ENCODE measurements around the gene ULK4.
"Not testable (repeated sequence)": the region's sequence is repeated elsewhere in the genome, so short reads cannot be mapped to it uniquely, and the experiment has no call there.

Gene ULK4

DNA sequence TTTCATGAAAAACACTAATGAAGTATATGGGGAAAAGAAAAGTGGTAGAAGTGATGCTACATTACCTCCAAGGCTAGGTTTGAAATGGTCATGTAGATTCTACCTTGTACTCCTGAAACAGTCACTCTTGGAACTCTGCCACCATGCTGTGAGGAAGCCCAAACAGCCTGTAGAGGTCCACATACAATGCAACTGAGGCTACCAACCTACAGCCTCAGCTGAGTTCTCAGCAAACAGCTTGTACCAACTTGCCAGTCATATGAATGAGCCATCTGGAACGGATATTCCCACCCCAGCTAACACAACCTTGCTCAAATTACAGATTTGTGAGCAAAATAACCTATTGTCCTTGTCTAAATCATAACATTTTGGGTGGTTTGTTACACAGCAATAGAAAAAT, 193.5 kb downstream of the ULK4 start:
- no peak for DNase-seq (ENCODE audit: low read depth)

DNA sequence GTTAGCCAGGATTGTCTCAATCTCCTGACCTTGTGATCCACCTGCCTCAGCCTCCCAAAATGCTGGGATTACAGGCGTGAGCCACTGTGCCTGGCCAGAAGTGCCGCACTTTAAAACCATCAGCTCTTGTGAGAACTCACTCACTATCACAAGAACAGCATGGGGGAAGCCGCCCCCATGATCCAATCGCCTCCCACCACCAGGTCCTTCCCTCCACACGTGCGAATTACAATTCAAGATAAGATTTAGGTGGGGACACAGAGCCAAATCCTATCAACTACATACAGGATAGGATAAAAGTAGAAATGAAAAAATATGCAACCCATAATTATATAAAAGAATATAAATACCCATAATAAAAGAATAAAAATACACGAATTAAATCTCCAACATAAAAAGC, 199.0 kb downstream of the ULK4 start:
- DNase-seq (ENCODE audit: low read depth), result not testable (repeated sequence)

DNA sequence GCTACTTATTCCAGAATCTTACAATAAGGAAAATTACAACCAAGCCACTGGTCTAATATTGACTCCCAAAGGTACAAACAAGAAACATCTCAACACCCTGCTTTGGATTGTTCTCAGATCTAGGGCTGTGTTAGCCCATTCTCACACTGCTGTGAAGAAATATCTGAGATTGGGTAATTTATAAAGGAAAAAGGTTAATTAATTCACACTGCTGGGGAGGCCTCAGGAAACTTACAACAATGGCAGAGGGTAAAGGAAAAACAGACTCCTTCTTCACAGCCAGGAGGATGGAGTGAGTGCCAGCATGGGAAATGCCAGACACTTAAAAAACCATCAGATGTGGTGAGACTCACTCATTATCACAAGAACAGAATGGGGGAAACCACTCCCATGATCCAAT, 208.3 kb downstream of the ULK4 start:
- no peak for DNase-seq (ENCODE audit: low read depth)

DNA sequence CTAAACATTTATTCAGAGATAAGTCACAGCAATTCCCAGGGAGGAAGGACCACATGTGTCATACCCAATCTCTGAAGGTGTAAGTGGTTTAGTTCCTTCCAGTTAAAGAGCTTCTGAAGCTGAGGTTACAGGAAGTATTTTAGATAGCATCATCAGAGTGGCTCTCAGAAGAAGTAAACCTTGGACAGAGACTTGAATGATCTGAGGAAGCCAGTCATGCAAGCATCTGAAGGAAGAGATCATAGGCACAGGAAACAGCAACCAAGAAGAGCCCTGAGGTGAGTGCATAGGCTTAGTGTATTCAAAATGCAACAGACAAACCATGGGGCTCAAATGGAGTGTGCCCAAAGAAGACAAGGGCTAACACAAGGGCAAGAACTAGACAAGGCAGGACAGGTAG, 210.3 kb downstream of the ULK4 start:
- DNase-seq (ENCODE audit: low read depth), result peak; percentile 2

DNA sequence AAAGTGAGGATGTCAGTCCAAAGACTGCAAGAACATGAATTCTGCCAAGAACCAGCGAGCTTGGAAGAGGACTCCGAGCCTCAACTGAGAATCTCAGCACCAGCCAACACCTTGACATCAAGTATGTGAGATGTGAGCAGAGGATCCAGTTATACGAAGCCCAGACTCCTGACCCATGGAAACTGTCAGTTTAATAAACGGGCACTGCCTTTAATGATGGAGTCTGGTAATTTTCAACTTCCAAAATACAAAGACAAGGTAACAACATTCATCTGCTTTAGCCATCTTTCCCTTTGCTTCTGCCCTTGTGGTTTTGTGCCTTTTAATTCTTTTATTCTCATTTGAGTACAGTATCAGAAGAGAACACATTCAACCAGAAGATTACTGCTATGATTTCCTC, 211.9 kb downstream of the ULK4 start:
- no peak for DNase-seq (ENCODE audit: low read depth)

DNA sequence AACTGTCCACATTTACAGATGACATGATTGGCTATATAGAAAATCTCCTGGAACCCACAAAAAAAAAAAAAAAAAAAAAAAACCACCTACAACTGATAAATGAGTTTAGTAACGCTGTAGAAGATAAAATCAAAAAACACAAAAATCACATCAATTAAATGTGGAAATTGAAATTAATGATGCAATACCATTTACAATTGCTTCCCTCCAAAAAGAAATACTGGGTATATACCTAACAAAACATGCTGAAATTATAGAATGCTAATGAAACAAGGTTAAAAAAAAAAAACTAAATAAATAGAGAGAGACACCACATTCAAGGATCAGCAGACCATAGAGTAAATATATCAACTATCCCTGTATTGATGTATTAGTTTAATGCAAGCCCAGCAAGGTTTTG, 215.7 kb downstream of the ULK4 start:
- DNase-seq (ENCODE audit: low read depth), result no peak

DNA sequence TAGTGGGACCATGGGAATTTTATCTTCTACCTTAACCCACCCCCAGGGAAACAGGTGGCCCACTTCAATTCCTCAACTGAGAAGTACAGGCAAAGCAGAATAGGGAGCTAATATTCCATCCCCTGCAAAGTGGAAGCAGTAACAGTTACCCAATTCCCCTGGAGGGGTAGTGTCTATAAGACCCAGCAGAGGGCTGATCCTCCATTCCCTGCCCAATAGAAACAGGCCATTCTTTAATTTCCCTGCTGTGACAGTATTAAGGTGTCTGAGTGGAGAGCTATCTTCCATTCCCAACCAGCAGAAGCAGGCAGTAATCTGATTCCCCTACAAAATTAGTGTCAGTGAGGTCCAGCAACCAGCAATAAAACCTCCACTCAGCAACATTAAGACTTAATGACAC, 219.8 kb downstream of the ULK4 start:
- DNase-seq (ENCODE audit: low read depth), result no peak

DNA sequence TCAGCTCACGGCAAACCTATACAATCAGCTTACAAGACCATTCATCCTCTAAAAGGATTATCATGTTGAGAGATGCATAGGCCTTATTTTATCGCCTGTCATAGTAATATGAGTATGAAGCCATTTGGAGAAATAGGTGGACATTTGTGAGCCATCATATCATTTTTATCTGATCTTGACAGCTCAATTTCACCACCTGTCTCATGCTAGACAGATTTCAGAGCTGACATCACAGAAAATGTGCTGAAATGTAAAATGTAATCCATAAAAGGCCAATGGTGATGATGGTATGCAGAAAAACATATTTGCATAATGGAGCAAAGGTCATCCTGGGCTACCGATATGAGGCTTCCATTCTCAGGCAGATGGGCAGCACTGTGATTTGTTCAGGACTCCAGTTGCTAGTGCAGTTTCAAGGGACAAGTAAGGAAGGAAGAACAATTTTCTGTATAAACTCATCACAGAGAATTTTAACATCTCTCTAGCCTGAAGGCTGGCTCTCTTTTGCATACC, 221.5 kb downstream of the ULK4 start:
- no peak for DNase-seq (ENCODE audit: low read depth)

DNA sequence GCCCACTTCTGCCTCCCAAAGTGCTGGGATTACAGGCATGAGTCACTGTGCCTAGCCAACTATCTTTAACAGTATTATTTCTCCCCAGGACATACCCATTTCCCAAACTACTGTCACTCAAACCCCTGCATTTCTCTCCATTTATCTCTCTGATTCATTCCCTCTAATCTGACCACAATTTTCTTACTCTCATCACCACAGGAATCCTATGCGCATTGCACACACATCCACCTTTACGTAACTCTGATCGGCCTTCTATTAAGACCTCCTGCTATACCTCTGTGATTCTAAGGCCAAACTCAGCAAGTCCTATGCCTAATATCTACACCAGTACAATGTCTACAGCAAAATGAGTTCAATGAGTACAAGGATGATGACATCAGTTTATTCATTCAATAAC, 235.0 kb downstream of the ULK4 start:
- DNase-seq (ENCODE audit: low read depth), result no peak

DNA sequence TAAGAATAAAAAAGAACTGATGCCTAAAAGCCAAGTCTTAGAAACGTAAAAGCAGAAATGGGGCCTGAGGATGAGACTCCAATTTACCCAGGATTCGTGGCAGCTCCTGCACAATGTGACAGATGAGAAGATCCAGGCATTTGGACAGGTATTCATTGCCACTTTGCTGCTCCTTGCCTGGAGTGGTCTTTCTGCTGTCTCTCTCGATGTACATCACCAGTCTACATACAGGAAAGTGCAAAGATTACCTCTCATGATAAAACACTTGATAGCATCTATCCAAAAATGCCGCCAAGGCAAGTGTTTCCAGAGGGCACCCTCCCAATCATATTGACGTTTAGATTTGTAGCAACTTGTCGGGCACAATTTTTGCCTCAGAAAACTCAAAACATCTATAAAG, 244.3 kb downstream of the ULK4 start:
- DNase-seq (ENCODE audit: low read depth), result no peak

DNA sequence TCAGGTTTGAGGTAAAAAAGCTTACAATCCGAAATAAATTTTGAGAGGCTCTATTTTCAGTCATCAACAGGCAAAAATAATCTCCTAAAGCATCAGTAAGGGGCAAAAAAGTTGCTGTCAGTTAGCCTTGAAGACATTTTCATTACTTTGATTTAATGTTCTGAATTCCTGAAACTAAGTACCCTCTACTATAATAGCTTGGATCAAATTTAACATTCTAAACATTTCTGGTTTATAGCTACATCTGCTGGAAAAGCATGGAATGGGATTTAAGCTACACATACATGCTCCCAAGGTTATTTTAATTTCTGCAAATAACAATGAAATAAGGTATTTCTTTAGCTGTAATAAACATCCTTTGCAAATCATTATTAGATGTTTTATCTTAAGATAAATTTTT, 245.4 kb downstream of the ULK4 start:
- peak; percentile 35 for DNase-seq (ENCODE audit: low read depth)

DNA sequence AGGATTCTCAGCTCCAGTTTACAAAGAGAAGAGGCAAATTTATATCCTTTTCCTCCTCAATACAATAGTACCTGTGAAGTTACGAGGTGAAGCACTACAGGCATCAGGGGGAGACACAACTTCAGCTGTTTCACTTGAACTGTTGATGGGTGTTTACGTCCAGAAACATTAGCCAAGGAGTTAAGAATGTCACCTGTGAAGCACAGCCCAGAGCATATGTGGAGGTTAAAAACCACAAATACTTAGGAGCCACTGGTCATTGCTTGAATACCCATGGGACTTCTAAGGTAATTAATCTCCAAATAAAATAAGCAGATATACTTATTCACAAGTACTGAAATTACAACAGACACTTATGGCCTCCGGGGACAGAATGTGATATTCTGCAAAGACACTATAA, 246.5 kb downstream of the ULK4 start:
- no peak for DNase-seq (ENCODE audit: low read depth)

DNA sequence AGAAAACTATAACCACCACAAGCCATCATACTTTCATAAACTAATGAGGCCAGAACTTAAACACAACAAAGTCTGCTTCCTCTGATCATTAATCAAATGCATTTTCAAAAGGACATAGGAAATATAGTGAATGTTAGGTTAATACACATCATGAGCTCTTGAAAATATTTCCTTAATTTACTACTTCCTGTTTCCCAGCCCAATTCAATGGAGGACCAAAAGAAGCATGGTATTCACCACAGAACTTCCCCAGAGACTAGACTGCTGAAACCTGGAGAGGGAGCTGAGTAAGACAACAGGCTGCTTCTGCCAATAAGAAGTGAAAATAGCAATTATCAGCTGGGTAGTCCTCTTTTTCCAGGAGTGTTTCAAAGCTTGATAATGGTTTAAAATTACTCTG, 250.3 kb downstream of the ULK4 start:
- DNase-seq (ENCODE audit: low read depth), result peak; percentile 68

DNA sequence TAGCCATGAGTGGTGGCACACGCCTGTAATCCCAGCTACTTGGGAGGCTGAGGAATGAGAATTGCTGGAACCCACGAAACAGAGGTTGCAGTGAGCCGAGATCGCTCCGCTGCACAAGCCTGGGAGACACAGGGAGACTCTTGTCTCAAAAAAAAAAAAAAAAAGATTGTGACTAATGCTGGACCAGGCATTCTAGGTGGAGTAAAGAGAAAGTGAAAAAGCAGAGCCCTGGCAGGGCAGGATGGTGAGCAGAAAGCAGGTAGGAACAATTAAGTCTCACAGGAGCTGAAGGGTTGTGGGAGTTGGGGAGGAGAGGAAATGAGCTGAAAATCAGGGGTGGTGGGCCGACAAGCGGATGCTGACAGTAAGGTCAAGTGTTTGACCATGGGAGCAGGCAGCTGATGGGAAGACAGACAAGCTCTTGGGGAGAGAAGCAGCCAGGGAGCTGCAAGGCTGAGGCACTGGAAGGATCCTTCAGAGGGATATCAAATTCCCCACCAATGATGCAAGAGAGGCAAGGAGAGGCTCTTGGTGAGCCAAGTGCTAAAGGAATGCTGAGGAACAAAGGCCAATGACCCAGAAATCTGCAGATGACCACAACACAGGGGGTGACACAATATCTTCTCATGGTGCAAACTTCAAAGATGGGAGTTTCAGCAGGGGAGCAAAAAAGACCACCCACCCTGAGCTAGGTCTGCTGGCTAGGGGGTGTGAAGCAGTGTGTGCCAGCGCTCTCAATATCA, 251.1 kb downstream of the ULK4 start:
- DNase-seq (ENCODE audit: low read depth), result peak; percentile 87

DNA sequence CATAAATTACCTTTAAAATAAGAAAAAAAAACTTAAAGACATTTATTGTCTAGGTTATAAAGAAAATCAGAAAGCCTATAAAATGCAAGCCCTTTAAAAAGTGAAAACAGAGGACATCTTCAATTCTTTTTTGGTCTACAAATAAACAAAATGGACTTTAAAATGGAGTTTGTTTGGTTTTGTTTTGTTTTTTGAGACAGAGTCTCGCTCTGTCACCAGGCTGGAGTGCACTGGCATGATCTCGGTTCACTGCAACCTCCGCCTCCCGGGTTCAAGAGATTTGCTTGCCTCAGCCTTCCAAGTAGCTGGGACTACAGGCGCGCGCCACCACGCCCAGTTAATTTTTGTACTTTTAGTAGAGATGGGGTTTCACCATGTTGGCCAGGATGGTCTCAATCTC, 252.7 kb downstream of the ULK4 start:
- DNase-seq (ENCODE audit: low read depth), result not testable (repeated sequence)

DNA sequence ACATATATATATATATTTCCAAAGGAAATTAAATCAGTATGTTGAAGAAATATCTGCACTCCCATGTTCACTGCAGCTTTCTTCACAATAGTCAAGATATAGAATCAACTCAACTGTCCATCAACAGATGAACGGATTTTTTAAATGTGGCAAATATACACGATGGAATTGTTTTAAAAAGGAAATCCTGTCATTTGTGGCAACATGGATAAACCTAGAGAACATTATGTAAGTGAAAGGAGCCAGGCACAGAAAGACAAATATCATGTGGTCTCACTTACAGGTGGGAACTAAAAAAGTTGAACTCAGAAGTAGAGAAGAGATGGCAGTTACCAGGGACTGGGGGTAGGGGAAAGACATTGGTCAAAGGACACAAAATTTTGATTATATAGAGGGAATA, 253.7 kb downstream of the ULK4 start:
- DNase-seq (ENCODE audit: low read depth), result no peak

DNA sequence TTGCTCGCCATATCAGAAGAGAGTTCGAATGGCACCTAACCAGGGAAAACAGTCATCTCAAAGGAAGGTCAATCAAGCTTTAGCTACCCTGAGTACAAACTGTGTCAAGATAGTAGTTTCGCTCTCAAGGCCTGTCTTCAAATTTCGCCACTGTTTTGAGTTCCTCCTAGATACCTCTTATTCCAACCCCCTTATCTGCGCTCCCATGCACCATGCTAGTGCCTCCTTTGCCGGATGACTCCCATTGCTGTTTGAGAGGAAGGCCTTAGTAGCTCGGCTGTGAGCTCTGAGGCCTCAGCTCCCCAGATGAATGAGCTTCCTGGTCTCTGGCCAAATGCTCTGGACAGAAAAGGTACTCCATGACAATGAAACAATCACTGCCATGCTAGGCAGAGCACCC, 256.0 kb downstream of the ULK4 start:
- no peak for DNase-seq (ENCODE audit: low read depth)

DNA sequence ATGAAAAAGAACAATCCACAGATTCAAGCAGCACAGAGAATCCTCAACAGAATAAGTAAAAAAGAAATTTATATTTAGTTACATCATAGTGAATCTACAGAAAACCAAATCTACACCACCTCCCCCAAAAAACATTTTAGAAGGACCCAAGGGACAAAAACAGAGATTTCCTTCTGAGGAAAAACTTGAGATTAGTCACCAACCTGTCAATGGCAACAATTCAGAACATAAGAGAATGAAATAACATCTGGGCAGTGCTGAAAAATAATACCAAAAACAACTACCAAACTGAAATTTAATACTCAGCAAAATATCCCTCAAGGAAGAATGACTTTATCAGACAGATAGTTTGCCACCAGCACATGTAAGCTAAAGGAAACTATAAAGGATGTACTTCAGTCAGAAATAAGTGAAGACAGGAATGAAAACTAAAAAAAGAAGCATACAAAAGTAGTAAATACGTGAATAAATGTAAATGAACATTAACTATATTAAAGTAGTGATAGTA, 260.7 kb downstream of the ULK4 start:
- no peak for DNase-seq (ENCODE audit: low read depth)

DNA sequence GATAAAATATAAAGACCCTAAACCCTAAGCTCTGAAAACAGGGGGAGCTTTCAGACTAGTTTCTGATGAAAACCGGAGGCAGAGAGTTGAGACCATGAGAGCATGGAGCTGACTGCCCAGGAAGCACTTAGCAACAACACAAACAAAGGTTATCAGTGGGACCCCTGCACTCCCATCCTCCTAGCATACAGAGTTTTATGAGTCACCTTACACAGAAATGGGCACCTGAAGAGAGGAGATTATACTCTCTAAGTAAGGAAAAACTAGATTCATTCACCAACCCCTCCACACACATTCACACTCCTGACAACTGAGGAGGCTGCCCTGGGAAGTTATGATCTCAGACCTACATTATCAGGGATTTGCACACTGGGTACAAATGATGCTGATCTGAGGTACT, 261.7 kb downstream of the ULK4 start:
- no peak for DNase-seq (ENCODE audit: low read depth)

DNA sequence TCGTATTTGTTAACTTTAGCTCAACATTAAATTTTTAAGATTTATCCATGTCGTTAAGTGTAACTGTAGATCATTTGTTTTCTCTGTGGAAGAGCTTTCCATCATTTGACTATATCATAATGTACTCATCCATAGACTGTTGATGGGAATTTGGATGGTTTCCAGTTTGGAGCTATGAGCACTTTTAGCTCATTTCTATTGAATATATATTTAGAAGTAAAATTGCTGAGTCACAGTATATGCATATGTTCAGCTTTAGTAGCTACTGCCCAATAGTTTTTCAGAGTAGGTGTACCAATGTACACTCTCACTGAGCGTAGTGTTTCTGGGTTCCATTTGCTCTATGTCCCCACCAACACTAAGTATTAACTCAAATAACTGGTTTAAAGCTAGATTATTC, 263.0 kb downstream of the ULK4 start:
- no peak for DNase-seq (ENCODE audit: low read depth)

DNA sequence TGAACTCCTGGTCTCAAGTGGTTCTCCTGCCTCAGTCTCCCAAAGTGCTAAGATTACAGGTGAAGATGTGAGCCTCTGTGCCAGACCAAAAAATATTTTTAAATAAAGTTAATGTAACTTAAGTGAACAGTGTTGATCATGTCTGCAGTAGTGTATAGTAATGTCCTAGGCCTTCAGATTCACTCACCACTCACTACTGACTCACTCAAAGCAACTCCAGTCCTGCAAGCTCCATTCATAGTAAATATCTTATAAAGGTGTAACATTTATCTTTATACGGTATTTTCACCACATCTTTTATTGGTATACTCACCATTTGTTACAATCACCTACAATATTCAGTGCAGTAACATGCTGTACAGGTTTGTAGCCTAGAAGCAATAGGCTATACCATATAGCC, 264.2 kb downstream of the ULK4 start:
- no peak for DNase-seq (ENCODE audit: low read depth)

DNA sequence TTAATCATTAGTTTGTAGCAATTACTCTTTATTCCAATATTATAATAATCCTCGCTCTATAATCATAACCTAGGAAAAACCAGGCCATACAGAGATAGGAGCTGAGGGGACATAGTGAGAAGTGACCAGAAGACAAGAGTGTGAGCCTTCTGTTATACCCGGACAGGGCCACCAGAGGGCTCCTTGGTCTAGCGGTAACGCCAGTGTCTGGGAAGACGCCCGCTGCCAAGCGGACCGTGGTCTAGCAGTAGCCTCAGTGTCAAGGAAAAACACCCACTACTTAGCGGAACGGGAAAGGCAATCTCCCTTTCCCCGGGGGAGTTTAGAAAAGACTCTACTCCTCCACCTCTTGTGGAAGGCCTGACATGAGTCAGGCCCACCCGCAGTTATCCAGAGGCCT, 266.1 kb downstream of the ULK4 start:
- peak; percentile 30 for DNase-seq (ENCODE audit: low read depth)

DNA sequence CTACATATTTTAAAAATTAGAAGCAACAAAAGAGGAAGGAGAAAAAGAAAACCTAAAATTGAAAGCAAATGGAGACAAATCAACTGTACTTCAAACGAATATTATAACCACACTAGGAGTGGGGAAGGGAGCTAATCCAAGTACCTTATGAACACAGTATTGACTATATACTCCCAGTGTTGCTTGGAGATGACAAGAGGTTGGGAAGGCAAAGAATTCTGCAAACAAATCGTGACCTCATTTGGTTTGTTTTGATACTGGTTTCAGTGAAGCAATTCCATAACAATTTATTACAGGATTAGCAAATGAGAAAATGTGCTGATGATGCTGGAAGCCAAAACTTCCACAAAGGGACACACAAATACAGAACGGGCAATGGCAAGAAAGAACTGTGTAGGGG, 268.1 kb downstream of the ULK4 start:
- no peak for DNase-seq (ENCODE audit: low read depth)

Data from EH (cell line).